GM19372 (cell line): ENCODE measurements around the gene ITIH5.
"Not testable (repeated sequence)": the region's sequence is repeated elsewhere in the genome, so short reads cannot be mapped to it uniquely, and the experiment has no call there.

ENCODE experiments used
- ATAC-seq: cut with Tn5 transposase; IDR thresholded peaks from one replicate; pipeline ENCODE4 v1.9.1; 2021; ENCODE audit warnings: mild to moderate bottlenecking, low read depth, moderate library complexity; ENCODE audit not compliant: unreplicated experiment

The ITIH5 gene

DNA sequence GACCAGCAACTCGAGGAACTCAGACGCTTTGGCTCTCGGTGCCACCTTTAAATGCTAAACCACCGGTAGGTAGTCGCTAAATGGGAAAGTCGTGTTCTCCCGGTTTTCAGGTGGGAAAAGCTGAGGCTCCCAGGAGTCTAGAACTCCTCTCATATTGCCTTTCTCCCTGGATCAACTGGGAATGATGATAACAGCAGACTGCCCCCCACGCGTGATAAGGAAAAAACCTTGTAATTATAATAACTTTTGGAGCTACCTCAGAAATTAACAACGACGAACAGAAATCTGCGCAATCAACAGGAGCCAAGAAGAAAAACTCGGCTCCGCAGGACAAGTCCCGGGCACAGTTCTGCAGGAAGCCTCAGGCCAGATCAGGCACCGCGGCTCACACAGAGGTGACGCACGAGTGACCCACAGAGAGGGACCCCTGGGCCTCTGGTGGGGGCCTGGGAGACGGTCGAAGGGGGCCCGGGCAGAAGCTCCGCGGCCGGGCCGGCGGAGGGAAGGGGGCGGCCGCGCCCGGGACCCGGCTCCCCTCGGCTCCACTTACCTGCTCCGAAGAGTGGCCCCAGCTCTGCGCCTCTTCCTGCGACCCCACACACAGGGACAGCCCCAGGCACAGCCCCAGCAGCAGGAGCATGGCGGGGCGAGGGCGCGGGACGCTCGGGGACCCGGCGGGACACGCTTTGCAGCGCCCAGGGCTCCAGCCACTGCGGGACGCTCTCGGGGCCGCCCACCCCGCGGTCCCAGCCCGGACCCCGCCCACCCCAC is at the start of gene ITIH5:
Gene ITIH5, minus strand, starts transcription at position 714 of the 771 bp plus-strand sequence. Its CDS starts 74 bp downstream, at position 640.
- ATAC-seq: no peak

DNA sequence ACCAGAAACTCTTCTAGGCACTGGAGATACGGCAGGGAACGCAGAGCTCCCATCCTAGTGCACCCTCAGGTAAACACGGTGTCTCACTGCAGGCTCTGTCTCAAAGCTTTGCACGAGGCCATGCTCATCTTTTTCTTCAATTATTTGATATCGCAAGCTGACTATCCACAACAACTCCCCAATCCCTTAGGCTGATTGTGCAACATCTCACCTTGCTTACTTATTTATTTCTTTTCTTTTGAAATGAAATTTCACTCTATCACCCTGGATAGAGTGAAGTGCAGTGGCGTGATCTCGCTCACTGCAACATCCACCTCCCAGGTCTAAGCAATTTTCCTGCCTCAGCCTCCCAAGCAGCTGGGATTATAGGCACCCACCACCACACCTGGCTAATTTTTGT is 48.7 kb upstream of the ITIH5 start:
- ATAC-seq: no peak

DNA sequence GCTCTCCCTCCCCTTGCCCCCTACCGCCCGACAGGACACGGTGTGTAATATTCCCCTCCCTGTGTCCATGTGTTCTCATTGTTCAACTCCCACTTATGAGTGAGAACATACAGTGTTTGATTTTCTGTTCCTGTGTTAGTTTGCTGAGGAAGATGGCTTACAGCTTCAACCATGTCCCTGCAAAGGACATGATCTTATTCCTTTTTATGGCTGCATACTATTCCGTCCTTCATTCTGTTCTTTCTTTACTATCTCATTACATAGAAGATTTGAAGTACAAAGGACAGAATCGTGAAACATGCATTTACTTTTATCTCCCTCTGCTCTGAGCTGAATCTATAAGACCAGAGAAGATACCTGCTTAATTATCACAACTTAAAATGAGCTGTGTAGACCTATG is 44.3 kb upstream of the ITIH5 start:
- not testable (repeated sequence) for ATAC-seq

DNA sequence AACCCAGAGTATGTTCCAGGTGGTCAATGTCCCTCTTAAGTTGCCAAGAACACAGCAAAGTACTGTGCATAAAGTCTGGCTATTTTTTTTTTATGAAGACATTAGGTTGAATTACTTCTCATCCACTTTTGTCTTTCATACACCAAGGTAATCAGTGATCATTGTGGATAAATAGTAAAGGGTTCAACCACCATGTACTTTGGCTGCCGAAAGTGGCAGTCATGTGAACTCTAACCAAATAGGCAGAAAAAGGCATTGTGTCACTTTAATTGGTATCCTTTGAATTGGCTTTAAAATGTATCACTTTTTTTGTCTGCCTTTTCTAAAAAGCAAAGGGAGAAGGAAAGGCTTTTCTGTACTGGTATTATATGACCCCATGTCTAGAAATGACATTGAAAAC is 43.7 kb upstream of the ITIH5 start:
- no peak for ATAC-seq

DNA sequence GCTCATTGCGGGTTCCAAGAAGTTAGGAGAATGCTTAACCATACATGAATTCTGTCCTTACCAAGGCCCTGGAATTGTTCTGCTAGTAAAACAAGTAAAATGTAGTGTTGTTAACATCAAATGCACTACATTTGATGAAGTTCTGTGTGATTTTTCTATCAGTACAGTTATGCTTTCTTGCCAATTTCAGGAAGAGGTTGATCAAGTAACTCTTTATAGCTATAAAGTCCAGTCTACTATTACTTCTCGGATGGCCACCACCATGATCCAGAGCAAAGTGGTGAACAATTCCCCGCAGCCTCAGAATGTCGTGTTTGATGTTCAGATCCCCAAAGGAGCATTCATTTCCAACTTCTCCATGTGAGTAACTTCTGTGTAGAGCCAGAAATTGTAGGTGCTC is 42.1 kb upstream of the ITIH5 start:
- ATAC-seq: no peak

DNA sequence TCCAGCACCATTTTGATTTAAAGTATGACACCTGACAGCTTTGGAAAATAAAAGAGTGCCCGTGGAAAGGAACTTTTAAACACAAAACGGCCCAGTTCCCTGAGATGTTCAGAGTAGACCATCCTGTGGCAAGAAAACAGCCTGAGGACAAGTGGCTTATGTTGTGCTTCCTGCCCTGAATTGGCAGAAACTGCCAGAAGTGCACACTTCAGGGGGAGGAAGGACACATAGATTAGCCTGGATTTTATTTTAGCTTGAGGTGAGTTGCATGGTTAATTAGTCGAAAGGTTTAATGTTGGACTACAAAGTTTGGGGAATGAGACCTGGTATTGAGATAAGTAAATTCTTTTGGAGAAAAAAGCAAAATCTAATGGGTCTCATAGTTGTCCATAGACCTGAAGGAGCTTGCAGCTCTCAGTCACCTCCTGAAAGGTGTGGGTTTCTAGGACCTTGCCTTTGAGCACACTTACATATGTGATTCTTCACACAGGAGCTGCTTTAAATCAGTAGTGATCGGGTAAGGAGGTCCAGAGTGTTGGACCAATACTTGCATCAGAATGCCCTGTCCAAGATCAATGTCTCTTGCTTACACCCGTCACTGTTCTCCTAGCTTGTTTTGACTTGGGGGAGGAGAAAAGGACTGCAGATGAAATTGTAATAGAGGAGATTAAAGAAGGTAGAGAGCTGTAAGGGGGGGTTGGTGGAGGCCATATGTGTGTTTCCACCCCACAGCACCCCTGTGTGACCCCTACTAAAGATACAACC is 41.3 kb upstream of the ITIH5 start:
- ATAC-seq: no peak

DNA sequence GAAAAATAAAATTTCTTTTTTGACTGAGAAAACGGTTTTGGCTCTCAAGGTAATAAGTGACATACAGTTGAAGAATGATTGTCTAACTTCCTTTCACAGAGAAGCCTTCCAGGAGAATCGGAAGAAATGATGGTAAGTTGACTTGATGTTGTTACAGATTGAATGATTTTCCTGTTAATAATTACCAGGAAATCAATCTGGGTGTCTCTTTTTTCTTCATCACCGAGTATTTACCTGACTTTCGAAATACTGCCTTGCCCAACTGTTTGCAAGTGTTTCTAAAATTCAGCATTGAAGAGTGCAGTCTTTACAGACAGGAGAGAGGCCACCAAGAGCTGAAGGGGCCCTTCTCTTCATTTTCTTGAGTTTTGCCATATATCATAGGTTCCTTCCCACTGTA is 40.3 kb upstream of the ITIH5 start:
- ATAC-seq: no peak

DNA sequence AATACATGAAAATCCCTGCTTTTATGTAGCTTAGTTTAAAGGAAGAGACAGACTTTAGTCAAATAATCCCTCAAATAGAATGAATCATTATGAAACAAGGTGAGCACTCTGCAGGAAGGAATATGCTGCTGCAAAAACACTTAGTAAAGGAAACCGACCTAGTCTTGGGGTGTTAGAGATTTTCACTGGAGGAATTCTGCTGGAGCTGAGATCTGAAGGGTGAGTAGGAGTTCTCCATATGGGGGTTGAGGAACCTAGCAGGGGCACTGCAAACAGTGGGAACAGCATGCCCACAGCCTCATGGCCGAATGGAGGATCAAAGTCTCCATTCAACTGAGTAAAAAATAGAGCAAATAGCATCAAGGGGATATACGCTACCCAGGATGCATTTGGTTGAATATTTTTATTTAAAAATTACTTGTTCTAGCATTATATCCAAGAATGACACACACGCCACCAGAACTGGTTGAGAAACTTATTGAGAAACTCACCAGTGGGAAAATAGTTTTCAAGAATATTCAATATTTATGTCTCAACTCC is 39.8 kb upstream of the ITIH5 start:
- ATAC-seq: no peak

DNA sequence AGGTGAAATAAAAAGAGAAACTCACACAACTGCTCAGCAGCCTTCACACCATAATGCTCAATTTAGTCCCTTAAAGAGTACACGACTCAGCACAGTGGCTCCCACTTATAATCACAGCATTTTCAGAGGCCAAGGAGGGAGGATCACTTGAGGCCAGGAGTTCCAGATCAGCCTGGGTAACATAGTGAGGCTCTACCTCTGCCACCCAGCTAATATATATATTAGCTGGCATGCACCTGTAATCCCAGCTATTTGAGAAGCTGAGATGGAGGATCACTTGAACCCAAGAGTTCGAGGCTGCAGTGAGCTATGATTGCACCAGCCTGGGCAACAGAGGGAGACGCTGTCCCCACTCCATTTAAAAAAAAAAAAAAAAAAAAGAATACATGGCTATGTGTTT is 38.6 kb upstream of the ITIH5 start:
- ATAC-seq: no peak

DNA sequence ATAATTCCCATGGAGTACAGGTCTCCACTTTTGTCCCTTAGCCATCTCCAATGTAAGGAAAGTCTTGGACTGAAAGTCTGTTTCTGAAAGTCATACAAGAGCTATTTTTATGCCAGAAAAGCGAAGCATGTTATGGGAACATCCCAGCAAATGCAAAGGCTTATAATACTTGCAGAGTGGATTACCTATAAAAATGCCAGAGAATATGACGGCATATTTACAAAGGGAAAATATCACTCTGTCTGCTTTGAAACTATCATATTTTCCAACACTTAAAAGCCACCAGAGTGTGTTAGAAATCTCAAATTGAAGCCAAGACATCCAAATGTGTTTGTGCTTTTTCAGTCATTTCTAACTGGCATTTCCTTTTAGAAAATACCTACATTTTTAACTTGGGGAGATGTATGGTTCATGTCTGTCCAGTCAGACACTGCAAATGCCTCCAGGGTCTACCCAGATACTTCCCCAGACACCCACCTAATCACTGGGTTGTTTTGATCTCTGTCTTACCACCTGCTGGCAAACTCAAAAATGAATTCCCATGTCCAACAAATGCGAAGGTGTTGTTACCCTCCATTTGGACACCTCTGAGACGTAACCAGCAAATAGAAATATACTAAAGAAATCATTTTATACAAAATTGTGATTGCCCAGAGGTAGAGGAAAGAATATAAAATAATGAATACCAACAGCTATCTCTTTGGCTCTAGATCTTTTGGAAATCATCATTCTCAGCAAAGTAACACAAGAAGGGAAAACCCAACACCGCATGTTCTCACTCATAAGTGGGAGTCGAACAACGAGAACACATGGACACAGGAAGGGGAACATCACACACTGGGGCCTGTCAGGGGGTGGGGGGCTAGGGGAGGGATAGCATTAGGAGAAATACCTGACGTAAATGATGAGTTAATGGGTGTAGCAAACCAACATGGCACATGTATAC is 37.6 kb upstream of the ITIH5 start:
- ATAC-seq: no peak

DNA sequence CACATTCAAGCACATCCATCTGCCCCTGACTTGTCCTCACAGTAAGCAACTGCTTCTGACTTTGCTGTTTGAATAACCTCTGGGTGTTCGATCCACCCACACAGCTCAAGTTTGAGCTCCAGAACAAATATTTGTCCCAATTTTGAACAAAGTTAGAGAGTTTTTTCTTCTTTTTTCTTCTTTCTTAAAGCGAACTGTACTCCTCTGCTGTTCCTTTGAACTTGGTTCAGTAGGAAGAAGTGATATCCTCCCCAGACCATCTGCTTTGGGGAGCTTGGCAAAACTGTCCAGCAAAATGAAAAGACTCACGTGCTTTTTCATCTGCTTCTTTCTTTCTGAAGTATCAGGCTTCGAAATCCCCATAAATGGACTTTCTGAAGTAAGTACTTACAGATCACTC is 36.4 kb upstream of the ITIH5 start, which contains the start of gene ITIH2:
Gene ITIH2, plus strand, starts transcription at position 177 of the 400 bp plus-strand sequence. Its CDS starts 119 bp downstream, at position 296.
- ATAC-seq: no peak

DNA sequence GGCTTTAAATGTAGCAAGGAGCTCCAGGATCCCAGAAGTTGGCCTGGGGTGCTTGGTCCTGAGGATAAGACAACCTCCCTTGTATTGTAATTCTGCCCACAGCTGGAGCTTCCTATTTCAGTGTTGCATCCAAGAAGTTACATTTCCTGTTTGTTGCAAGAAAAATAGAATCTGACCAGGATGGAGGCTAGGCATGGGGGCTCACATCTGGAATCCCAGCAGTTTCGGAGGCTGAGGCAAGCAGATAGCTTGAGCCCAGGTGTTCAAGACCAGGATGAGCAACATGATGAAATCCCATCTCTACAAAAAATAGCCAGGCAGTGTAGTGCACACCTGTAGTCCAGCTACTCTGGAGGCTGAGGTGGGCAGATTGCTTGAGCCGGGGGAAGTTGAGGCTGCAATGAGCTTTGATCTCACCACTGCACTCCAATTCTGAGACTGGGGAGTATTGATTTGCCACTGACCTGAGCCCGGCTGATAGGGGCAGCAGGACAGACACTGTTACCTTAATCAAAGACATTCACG is 35.6 kb upstream of the ITIH5 start:
- no peak for ATAC-seq

DNA sequence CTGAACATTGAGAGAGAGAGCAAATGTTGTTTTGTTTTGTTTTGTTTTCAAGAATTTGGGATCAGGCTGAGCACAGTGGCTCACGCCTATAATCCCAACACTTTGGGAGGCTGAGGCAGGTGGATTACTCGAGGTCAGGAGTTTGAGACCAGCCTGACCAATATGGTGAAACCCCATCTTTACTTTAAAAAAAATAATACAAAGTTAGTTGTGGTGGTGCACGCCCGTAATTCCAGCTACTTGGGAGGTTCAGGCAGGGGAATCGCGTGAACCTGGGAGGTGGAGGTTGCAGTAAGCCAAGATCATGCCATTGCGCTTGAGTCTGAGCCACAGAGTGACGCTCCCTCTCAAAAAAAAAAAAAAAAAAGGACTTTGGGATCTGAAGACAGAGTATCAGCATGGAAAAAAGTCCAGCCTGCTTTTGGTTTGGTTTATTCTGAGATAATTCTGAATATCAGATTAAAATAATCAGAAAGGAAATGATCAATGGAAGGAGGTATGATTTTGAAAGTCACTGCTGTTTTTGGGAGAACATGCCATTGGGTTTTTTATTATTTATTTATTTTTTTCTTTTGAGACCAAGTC is 34.5 kb upstream of the ITIH5 start:
- no peak for ATAC-seq

DNA sequence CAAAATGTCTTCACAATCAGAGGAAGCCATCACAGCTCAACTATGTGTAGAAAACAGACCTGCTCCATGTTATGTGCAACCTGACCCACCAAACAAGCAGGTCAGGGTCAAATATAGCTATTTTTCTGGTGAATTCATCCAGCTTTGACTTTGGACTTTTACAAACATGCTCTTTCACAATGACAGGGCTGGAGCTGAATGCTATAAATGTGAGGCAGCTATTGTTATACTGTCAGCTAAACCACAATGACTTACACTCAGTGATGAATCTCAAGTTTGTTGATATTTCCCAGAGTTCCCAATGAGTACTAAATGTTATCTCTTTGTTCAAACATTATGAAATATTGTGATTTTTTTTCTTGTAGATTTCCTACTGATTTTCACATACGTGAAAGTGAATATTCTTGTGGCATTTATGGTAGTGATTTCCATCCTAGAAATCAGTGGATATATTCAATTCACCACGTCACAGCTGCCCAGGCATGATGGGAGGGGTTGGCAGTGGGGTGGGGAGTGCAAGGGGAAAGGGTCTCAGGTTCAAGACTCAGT is 33.9 kb upstream of the ITIH5 start:
- no peak for ATAC-seq

DNA sequence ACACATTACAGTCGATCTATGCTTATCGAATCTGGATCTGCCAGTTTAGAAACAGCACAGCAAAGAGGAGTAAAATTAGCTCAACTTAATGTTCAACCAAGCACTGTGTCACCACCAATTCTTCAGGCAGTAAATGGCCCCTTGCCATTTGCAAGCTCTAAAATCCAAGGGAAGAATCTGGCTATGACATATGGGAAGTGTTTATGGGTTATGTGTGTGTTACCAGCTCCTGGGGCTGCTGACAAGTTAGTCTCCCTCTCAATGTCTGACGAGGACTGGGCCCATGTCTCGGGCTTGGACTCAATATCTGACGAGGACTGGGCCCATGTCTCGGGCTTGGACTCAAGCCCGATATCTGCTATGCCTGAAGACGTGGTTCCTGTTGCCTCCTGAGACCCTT is 30.7 kb upstream of the ITIH5 start:
- ATAC-seq: no peak

DNA sequence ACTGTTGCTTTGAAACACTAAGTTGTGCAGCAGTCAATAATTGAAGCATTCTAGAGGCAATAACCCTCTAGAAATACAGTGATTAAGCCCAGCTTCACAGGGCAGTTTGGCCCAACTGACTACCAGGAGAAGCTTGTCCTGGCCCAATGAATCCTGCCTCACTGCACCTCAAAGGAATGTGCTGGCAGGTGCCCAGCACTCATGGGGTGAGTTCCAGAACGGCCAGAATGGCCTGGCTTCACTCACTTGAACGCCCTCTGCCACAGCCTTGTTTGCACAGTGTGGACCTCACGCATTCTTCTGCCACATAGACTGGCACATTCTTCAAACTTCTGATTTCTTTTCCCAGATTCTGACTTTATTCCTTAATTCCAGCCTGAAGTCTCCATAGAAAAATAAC is 29.8 kb upstream of the ITIH5 start:
- no peak for ATAC-seq

DNA sequence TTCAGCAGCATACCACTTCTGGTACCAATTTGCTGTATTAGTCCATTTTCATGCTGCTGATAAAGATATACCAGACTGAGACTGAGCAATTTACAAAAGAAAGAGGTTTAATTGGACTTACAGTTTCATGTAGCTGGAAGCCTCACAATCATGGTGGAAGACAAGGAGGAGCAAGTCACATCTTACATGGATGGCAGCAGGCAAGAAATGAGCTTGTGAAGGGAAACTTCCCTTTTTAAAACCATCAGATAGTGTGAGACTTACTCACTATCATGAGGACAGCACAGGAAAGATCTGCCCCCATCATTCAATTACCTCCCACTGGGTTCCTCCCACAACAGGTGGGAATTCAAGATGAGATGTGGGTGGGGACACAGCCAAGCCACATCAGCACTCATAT is 26.4 kb upstream of the ITIH5 start:
- not testable (repeated sequence) for ATAC-seq

DNA sequence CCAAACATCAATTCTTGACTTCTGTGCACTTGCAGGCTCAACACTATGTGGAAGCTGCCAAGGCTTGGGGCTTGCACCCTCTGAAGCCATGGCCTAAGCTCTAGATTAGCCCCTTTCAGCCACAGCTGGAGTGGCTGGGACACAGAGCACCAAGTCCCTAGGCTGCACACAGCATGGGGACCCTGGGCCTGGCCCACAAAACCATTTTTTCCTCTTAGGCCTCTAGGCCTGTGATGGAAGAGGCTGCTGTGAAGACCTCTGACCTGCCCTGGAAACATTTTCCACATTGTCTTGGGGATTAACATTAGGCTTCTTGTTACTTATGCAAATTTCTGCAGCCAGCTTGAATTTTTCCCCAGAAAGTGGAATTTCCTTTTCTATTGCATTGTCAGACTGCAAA is 25.6 kb upstream of the ITIH5 start:
- not testable (repeated sequence) for ATAC-seq

DNA sequence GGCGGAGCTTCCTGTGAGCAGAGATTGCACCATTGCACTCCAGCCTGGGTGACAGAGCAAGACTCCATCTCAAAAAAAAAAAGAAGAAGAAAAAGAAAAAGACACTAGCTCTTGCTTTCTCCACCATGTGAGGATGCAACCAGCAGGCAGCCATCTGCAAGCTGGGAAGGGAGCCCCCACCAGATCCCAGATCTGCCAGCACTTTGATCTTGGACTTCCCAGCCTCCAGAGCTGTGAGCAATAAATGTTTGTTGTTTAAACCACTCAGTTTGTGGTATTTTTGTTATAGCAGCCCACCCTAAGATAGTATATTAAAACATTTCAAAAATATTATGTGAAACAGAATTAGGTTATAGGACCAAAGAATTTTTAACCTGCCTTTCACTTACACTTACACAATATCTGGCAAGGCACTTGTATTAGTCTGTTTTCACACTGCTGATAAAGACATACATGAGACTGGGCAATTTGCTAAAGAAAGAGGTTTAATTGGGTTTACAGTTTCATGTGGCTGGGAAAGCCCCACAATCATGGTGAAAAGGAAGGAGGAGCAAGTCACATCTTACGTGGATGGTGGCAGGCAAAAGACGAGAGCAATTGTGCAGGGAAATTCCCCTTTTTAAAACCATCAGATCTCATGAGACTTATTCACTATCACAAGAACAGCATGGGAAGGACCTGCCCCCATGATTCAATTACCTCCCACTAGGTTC is 24.3 kb upstream of the ITIH5 start:
- ATAC-seq: not testable (repeated sequence)
